PFSK-1 (cell line): Measurements from ENCODE around the gene DTX3.

Experiments
- FOXP2 ChIP-seq: optimal IDR thresholded peaks from 2 replicates; pipeline ENCODE3; 2011; ENCODE audit warnings: borderline replicate concordance, control low read depth, inconsistent platforms; ENCODE audit not compliant: insufficient read depth; ENCODE audit errors: extremely low read length, extremely low read depth
- POLR2AphosphoS5 ChIP-seq: IDR thresholded peaks from 2 replicates; pipeline ENCODE4 v1.6.1; 2012; ENCODE audit warnings: low read depth, mild to moderate bottlenecking, control low read depth, low read length, moderate library complexity
- REST ChIP-seq, 2 experiments: IDR thresholded peaks; 2 replicates each; pipeline versions ENCODE4 v1.6.1 to v1.8.0; 2011 to 2012; ENCODE audit warnings: low read depth in 2 of 2, low read length in 2 of 2, control low read depth in 1 of 2, inconsistent platforms in 1 of 2, mild to moderate bottlenecking in 1 of 2, moderate library complexity in 1 of 2; ENCODE audit not compliant: insufficient read depth in 1 of 2
- SIN3A ChIP-seq: IDR thresholded peaks from 2 replicates; pipeline ENCODE4 v1.6.1; 2012; ENCODE audit warnings: mild to moderate bottlenecking, low read length, moderate library complexity, borderline replicate concordance; ENCODE audit not compliant: insufficient read depth
- TAF1 ChIP-seq: IDR thresholded peaks from 2 replicates; pipeline ENCODE4 v1.6.1; 2012; ENCODE audit warnings: low read length, control low read depth, borderline replicate concordance; ENCODE audit not compliant: insufficient read depth

The DTX3 gene

GRCh38 chr12:57579677-57580465, 24.8 kb upstream of the DTX3 start:
- TF ChIP-seq POLR2AphosphoS5 (no peak), FOXP2 (no peak), SIN3A (no peak), TAF1 (no peak), REST (IDR thresholded peaks at IDR 0.05; ENCODE audit: insufficient read depth in 1 of 2, low read depth in 2 of 2, low read length in 2 of 2) (no peak)

- no peak for TF ChIP-seq FOXP2
- TF ChIP-seq TAF1: no peak
These were observed 24.2 kb upstream of the DTX3 start for GRCh38 chr12:57580466-57580795.

- no peak for TF ChIP-seq SIN3A
These were observed 22.8 kb upstream of the DTX3 start for GRCh38 chr12:57581802-57582201.

- TF ChIP-seq FOXP2 (no peak), SIN3A (no peak), POLR2AphosphoS5 (no peak), REST (IDR thresholded peaks at IDR 0.05; ENCODE audit: insufficient read depth in 1 of 2, low read depth in 2 of 2, low read length in 2 of 2) (no peak)
These were observed 22.2 kb upstream of the DTX3 start for GRCh38 chr12:57582440-57582839.

GRCh38 chr12:57583008-57583831, 21.4 kb upstream of the DTX3 start:
- TF ChIP-seq FOXP2: no peak
- TF ChIP-seq SIN3A: no peak
- TF ChIP-seq TAF1: no peak
- no peak for TF ChIP-seq POLR2AphosphoS5
- no peak for TF ChIP-seq REST (IDR thresholded peaks at IDR 0.05; ENCODE audit: insufficient read depth in 1 of 2, low read depth in 2 of 2, low read length in 2 of 2)

- TF ChIP-seq FOXP2: no peak
- no peak for TF ChIP-seq SIN3A
- TF ChIP-seq REST (IDR thresholded peaks at IDR 0.05; ENCODE audit: insufficient read depth in 1 of 2, low read depth in 2 of 2, low read length in 2 of 2): no peak
- TF ChIP-seq POLR2AphosphoS5: no peak
- no peak for TF ChIP-seq TAF1
These were observed 20.6 kb upstream of the DTX3 start for GRCh38 chr12:57584050-57584449.
